Measurements from ENCODE around the gene CLEC4C. TPM values are rescaled to one million over a fixed set of nuclear protein-coding genes. Genes with fewer than 3 reads are reported as not detected.

The CLEC4C gene
- total and polyA plus RNA-seq, 2 of the 8 experiments (the other 6 are each of a cell fraction or from before 2014, with no cell fraction given) = 0.76 TPM; not detected in 1

DNA sequence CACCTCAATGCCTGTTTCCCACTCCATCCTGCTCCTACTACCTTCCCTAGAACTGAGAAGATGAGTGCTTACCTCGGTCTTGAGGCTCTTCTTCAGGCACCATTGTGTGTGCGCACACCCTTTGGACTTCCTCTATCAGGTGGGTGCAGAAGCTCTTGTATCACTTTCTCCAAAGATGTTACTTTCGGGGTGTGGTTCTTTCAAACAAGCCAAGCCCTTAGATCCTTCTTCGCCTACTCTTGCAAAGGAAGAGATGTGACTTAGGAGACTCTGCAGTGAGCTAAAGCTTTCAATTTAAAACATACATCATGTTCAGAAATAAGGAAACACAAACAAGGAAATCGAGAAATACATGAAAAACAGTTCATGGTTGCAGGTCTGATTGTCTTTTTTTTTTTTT lies at the start of gene CLEC4C (continued):
- no peak for TF ChIP-seq EP300 (IDR thresholded peaks at IDR 0.05; ENCODE audit: borderline replicate concordance in 1 of 2, low read depth in 2 of 2, low read length in 2 of 2)
- TF ChIP-seq KDM5A (IDR thresholded peaks at IDR 0.05; ENCODE audit: low read length) = no peak
- TF ChIP-seq, protein P1, sequence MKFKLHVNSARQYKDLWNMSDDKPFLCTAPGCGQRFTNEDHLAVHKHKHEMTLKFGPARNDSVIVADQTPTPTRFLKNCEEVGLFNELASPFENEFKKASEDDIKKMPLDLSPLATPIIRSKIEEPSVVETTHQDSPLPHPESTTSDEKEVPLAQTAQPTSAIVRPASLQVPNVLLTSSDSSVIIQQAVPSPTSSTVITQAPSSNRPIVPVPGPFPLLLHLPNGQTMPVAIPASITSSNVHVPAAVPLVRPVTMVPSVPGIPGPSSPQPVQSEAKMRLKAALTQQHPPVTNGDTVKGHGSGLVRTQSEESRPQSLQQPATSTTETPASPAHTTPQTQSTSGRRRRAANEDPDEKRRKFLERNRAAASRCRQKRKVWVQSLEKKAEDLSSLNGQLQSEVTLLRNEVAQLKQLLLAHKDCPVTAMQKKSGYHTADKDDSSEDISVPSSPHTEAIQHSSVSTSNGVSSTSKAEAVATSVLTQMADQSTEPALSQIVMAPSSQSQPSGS (IDR thresholded peaks at IDR 0.05; ENCODE audit: low read length) = no peak
